LNCAP (cell line): ENCODE results near the gene SPHK2.

Source experiments
- TF ChIP-seq, protein P1 (sequence below): fragments of 450-650 bp; IDR thresholded peaks from 2 replicates; pipeline ENCODE4 v1.5.1; 2017; ENCODE audit warnings: mild to moderate bottlenecking

The SPHK2 gene

DNA sequence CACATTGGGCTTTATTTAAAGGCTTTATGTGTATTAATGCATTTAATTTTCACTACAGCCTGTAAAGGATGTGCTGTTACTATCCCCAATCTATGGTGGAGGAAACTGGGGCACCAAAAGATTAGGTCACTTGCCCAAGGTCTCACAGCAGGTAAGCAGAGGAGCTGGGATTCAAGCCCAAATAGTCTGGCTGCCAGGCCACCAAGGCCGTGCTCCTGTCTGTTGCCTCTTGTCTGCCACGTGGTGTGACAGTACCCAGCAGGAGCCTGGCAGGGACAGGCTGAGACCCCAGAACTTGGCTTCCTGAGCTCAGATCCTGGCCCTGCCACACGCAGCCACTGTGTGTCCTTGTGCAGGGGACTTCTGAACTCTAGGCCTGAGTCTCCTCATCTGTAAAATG is 49.0 kb downstream of the SPHK2 start:
- TF ChIP-seq, protein P1, sequence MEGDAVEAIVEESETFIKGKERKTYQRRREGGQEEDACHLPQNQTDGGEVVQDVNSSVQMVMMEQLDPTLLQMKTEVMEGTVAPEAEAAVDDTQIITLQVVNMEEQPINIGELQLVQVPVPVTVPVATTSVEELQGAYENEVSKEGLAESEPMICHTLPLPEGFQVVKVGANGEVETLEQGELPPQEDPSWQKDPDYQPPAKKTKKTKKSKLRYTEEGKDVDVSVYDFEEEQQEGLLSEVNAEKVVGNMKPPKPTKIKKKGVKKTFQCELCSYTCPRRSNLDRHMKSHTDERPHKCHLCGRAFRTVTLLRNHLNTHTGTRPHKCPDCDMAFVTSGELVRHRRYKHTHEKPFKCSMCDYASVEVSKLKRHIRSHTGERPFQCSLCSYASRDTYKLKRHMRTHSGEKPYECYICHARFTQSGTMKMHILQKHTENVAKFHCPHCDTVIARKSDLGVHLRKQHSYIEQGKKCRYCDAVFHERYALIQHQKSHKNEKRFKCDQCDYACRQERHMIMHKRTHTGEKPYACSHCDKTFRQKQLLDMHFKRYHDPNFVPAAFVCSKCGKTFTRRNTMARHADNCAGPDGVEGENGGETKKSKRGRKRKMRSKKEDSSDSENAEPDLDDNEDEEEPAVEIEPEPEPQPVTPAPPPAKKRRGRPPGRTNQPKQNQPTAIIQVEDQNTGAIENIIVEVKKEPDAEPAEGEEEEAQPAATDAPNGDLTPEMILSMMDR = no peak

DNA sequence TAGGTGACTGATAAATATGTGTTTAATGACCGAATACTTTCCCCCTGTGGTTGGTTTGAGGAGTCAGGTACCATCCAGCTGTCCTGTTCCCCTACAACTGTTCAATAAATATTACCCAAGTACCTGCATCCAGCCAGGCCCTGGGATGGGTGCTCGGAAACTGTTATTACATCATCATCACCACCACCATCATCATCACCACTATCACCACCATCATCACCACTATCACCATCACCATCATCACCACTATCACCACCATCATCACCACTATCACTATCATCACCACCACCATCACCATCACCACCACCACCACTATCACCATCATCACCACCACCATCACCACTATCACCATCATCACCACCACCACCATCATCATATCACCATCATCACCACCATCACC is 49.5 kb downstream of the SPHK2 start:
- TF ChIP-seq, protein P1 = no peak

DNA sequence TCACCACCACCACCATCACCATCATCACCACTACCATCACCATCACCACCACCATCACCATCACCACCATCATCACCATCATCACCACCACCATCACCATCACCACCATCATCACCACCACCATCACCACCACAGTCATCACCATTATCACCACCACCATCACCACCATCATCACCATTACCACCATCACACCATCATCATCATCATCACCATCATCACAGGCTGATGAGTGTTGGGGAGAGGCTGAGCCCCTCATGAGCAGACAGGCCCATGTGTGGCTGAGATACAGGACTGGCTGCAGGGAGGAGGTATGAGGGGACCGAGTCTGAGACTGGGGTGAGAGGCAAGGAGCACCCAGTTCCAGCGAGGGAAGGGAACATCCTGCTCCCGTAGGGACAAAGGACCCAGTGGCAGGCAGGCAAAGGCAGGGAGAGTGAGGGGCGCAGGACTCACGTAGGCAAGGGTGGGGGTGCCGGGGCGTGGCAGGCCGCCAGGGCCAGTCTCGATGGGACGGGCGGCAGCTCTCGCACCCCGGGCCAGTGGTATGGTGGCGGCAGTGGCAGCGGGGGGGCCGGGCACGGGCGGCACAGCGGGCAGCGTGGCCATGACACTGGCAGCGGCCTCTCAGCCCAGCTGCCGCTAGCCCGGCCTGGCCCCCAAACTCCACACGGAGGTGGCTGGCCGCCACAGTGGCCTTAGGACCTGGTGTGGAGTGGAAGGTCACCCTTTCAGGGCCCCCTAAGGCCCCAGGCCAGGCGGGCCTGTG is 50.8 kb downstream of the SPHK2 start:
- TF ChIP-seq, protein P1 = no peak

DNA sequence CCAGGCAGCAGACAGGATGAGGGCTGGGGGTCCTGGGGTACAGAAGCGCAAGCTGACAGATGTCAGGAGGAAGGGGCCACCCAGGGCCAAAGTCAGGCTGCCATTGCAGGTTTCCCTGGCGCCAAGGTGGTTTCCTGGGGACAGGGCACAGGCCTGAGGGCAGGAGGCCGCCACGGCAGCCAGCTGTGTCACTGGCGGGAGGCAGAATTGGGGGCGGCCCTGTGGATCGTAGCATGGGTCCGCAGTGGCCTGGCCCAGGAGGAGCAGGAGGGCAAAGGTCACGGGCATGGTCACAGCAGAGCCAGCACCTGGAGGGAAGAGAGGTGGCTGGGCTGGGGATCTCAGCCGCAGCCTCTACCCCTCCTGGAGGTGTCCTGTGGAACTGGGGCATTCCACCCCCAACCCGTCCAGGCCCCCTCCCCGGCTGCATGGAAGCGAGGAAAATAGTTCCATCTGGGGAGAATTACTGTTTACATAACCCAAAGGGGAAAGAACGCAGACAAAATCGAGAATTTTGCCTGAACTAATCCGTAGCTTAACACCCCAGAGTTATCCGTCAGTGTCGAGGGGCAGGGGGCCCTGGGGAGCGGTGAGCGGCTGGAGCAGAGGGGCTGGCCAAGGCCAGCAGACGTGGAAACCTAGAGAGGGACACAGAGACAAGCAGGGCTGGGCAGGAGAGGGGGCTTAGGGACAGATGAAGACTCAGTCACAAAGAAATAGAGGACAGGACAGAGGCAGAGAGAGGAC is 51.6 kb downstream of the SPHK2 start:
- TF ChIP-seq, protein P1 = no peak

DNA sequence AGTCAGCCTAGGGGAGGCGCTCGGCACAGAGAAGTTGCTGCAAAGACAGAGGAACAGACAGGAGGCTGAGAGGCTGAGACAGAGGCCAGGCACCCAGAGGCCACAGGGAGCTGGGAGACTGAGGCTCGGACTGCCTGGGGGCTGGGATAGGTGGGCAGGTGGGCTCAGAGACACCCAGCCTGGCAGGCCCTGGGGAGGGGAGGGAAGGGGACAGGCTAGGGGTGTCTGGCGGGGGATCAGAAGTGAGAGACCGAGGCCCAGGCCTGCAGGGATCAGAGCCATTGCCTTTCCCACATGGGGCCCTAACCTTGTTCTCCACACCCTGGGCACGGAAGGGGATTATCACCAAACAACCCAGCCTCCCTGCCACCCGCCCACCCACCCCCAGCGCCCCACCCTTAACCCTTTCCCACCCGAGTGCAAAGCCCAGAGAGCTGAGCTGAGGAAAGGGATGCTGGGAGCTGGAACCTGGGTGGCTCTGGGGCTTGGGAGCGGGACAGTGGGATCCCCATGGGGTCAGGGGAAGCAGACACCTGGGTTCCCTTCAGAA is 52.2 kb downstream of the SPHK2 start:
- TF ChIP-seq, protein P1 = no peak

DNA sequence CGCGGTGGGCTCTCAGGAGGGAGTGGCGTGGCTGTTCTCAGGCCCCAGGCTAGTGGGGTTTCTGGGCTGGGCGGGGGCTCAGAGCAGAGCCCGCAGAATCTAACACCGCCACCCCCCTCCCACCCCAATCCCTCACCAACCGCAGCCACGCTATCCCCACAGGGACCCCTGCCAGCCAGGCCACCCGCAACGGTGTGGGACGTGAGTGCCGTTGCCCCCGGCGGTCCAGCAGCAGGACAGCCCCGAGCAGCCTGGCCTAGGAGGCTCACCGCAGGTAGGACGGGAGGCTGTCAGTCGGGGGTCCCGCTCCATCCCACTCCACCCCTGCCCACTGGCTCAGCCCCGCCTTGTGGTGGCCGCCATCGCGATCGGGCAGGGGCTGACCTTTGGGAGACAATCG is 53.7 kb downstream of the SPHK2 start, which contains the start of gene NTN5:
Gene NTN5, minus strand, starts transcription at position 24 of the 400 bp plus-strand sequence. CDS start 2,031 bp downstream, outside the sequence.
- TF ChIP-seq, protein P1 = no peak

DNA sequence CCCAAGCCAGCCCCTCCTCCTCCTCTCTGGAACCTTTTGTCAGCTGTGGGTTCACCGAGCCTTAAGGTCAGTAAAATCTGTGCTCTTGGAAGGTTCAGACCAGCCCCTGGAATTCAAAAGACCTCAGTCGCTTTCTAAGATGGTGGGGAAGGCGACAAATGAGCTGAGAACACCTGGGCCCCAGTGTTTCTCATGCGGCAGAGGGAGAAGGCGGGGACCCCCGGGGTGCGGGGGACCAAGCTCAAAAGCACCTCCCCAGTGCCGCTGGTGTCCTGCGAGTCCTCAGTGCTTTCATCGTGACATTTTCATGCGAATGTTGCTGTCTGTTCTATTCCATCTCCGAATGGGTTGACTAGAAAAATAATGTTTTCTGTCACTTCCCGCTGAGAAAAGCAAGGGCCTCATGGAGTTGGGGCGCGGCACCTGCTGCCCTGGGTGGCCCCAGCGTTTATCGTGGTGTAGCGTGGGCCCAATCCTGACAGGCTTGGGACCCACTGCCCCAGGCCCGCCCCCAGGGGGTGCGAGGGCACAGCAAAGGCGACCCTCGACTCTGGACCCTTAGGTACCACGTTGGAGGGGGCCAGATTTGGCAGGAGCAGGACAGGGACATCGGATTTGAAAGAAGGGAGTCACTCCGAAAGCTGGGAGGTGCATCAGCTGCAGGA is 54.3 kb downstream of the SPHK2 start:
- TF ChIP-seq, protein P1 = no peak
